Neural cell (in vitro differentiated cells): Measurements from ENCODE around the gene TRUB1.

Experiments used
- EP300 ChIP-seq: fragments of 450-650 bp; conservative IDR thresholded peaks from 2 replicates; pipeline ENCODE4 v1.6.1; 2014; ENCODE audit warnings: antibody characterized with exemption, mild to moderate bottlenecking, moderate library complexity; ENCODE audit not compliant: poor library complexity, severe bottlenecking
- EZH2 ChIP-seq: fragments of 200-600, 300-800 bp; shearing (Covaris generic), sonication (generic); IDR thresholded peaks from 2 replicates; pipeline ENCODE4 v1.6.1; 2014; ENCODE audit warnings: antibody characterized with exemption, low read length, borderline replicate concordance, mild to moderate bottlenecking; ENCODE audit not compliant: insufficient read depth, poor library complexity, severe bottlenecking
- MXI1 ChIP-seq: fragments of 450-650 bp; conservative IDR thresholded peaks from 2 replicates; pipeline ENCODE4 v1.6.1; 2014; ENCODE audit warnings: antibody characterized with exemption, mild to moderate bottlenecking; ENCODE audit not compliant: poor library complexity, severe bottlenecking
- POLR2AphosphoS5 ChIP-seq: IDR thresholded peaks from 2 replicates; pipeline ENCODE4 v1.6.1; 2012
- TF ChIP-seq, protein P1 (sequence below): fragments of 450-650 bp; IDR thresholded peaks from 2 replicates; pipeline ENCODE4 v1.5.1; 2014; ENCODE audit warnings: antibody characterized with exemption, mild to moderate bottlenecking, moderate library complexity; ENCODE audit not compliant: poor library complexity, severe bottlenecking

DNA sequence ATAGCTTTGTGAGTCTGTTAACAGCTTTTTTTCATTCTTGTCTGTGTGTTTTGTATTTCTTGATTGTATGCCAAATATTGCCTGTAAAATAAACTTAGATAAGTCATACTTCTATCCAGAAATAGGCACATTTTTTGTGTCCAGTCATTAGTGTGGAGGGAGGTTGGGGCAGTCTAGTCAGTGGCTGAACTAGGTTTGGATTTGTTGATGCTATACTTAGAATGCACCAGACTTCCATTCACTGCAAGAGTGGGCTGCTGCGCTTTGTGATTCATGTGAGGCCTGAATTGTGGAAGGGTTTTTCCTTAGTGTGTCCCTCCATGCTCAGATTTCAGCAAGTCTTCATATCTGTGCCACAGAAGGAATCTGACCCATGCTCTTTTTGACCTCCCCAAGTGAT lies 50.0 kb downstream of the TRUB1 start:
- no peak for TF ChIP-seq EZH2
- TF ChIP-seq, protein P1, sequence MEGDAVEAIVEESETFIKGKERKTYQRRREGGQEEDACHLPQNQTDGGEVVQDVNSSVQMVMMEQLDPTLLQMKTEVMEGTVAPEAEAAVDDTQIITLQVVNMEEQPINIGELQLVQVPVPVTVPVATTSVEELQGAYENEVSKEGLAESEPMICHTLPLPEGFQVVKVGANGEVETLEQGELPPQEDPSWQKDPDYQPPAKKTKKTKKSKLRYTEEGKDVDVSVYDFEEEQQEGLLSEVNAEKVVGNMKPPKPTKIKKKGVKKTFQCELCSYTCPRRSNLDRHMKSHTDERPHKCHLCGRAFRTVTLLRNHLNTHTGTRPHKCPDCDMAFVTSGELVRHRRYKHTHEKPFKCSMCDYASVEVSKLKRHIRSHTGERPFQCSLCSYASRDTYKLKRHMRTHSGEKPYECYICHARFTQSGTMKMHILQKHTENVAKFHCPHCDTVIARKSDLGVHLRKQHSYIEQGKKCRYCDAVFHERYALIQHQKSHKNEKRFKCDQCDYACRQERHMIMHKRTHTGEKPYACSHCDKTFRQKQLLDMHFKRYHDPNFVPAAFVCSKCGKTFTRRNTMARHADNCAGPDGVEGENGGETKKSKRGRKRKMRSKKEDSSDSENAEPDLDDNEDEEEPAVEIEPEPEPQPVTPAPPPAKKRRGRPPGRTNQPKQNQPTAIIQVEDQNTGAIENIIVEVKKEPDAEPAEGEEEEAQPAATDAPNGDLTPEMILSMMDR = no peak
- no peak for TF ChIP-seq EP300
- no peak for TF ChIP-seq MXI1
- no peak for TF ChIP-seq POLR2AphosphoS5
